HUES6 (cell line): ENCODE data around the gene ZHX3.

Experiments
- H3K27ac ChIP-seq: 2 replicates; pipeline ENCODE4 v1.7.0; 2013; ENCODE audit warnings: low read depth, mild to moderate bottlenecking, low read length, inconsistent platforms
- H3K27me3 ChIP-seq: 2 replicates; pipeline ENCODE4 v1.6.1; 2013; ENCODE audit warnings: low read length; ENCODE audit not compliant: control insufficient read depth, insufficient read depth
- H3K36me3 ChIP-seq: 2 replicates; pipeline ENCODE4 v1.6.1; 2013; ENCODE audit warnings: low read length; ENCODE audit not compliant: control insufficient read depth, insufficient read depth
- H3K4me1 ChIP-seq: 2 replicates; pipeline ENCODE4 v1.6.1; 2013; ENCODE audit warnings: low read length; ENCODE audit not compliant: control insufficient read depth, insufficient read depth
- H3K4me3 ChIP-seq: 2 replicates; pipeline ENCODE4 v1.5.1; 2013; ENCODE audit warnings: low read depth, low read length
- H3K9ac ChIP-seq: one replicate; pipeline ENCODE4 v1.6.1; 2013; ENCODE audit warnings: mild to moderate bottlenecking, low read length
- H3K9me3 ChIP-seq: 2 replicates; pipeline ENCODE4 v1.6.1; 2013; ENCODE audit warnings: low read depth, low read length; ENCODE audit not compliant: control insufficient read depth, insufficient read depth

The ZHX3 gene

DNA sequence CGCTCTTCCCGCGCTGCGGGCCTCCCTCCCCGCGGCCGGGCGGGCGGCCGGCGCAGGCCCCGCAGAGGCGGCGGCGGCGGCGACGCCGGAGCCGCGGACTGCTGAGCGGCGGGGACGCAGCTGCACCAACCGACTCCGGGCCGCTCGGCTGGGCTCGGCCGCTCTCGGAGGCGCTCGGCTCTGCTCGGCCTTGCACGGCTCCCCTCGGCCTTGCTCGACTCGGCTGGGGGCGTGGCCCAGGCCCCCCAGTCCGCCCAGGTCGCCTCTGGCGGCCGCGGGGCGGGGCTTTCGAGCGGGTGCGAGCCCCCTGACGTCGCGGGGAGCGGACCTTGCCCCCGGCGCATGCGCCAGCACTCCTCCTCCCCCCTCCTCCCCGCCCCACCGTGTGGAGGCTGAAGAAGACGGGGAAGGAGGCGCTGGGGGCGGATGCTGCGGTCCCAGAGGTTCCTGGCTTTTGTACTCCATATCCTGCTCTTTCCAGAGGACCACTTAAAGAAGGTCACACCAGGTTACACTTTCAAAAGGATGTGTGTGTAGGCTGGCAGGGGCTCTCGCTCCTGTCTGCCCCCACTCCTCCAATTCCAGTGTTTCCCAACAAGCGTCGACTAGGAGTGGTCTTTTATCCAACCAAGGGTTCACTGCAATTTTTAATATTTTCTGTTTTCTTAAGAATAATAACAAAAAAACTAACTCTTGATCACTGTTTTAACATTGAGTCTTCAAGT, at the start of gene ZHX3:
ZHX3 (minus strand) TSS at position 186 of the 725 bp plus-strand sequence. CDS start 112,815 bp downstream, outside the sequence.
- Histone ChIP-seq H3K27me3 (peaks cover 12% of the 10 kb centered on the region; the same call in 1 of the 2 replicates), H3K27ac (no peak within 1 kb of the TSS), H3K4me1 (peaks cover 10% of the 10 kb centered on the region; the same call in 1 of the 2 replicates), H3K9ac (peak within 1 kb of the TSS; percentile 70), H3K36me3 (no peaks in the 10 kb centered on the region), H3K4me3 (peak within 1 kb of the TSS; percentile 83), H3K9me3 (no peaks in the 10 kb centered on the region)

GRCh38 chr20:41367393-41367695, 49.8 kb upstream of the ZHX3 start:
- H3K27me3 ChIP-seq = peaks cover 58% of the 10 kb centered on the region
- no peak overlapping the region for H3K27ac ChIP-seq
- no peak overlapping the region for H3K9ac ChIP-seq
- peaks cover 11% of the 10 kb centered on the region for H3K4me1 ChIP-seq
- H3K36me3 ChIP-seq = no peaks in the 10 kb centered on the region
- peaks cover 9% of the 10 kb centered on the region for H3K9me3 ChIP-seq
- peak overlapping the region; percentile 74 for H3K4me3 ChIP-seq

GRCh38 chr20:41366546-41367392, 49.2 kb upstream of the ZHX3 start, which contains the start of gene EMILIN3:
Gene EMILIN3 (minus strand): TSS chr20:41366818. CDS start chr20:41366634, 184 bp downstream.
- Histone ChIP-seq H3K27ac (no peak within 1 kb of the TSS), H3K9me3 (peaks cover 6% of the 10 kb centered on the region; the same call in 1 of the 2 replicates), H3K4me1 (peaks cover 11% of the 10 kb centered on the region), H3K36me3 (no peaks in the 10 kb centered on the region), H3K27me3 (peaks cover 58% of the 10 kb centered on the region), H3K4me3 (peak within 1 kb of the TSS; percentile 74), H3K9ac (peak within 1 kb of the TSS; percentile 68)

DNA sequence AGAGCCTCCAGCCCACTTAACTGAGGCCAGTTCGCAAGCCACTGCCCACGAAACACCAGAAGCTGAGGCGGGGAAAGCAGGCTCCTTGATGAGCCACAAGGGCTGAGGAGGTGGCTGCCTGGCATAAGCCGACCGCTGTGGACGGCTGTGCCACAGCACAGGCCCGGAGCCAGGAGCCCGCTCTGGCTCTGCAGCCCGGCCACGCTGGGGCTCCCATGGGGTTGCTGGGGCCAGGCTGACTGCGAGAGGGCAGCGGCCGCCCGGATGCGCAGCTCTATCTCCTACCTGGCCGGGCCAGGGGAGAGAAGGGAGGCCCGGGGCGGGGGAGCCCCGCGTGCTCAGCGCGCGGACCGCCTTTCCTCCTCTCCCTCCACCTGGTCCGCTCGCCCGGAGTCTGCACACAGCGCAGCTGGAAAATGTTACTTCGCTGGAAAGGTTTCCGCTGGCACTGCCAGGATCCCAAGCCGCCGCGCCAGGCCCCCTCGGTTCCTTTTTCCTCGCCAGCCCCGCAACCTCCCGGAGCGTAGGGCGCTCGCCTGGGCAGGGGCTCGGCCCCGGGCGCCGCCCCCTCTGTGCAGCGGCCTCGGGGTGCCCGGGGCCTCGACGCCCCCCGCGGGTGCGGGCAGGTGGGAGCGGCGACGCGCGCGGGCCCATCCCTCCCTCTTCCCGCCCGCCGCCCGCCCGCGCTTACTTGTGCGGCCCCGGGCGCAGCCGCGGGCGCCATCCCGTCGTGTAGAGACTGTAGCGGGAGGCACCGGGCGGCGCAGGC, 48.4 kb upstream of the ZHX3 start:
- Histone ChIP-seq H3K4me1 (peaks cover 11% of the 10 kb centered on the region), H3K27me3 (peaks cover 58% of the 10 kb centered on the region), H3K9ac (peak overlapping the region; percentile 3), H3K36me3 (no peaks in the 10 kb centered on the region), H3K9me3 (peaks cover under 1% of the 10 kb centered on the region; the same call in 1 of the 2 replicates), H3K27ac (no peak overlapping the region), H3K4me3 (peak overlapping the region; percentile 57)

GRCh38 chr20:41364967-41365765, 47.6 kb upstream of the ZHX3 start:
- Histone ChIP-seq H3K9ac (no peak overlapping the region), H3K4me3 (peak overlapping the region; percentile 57), H3K36me3 (no peaks in the 10 kb centered on the region), H3K9me3 (no peaks in the 10 kb centered on the region; the same call in 1 of the 2 replicates), H3K27ac (no peak overlapping the region), H3K27me3 (peaks cover 58% of the 10 kb centered on the region), H3K4me1 (peaks cover 11% of the 10 kb centered on the region)

GRCh38 chr20:41364236-41364855, 46.8 kb upstream of the ZHX3 start:
- Histone ChIP-seq H3K9me3 (no peaks in the 10 kb centered on the region), H3K4me3 (no peak overlapping the region), H3K36me3 (peaks cover 2% of the 10 kb centered on the region; the same call in 1 of the 2 replicates), H3K27me3 (peaks cover 52% of the 10 kb centered on the region), H3K4me1 (peaks cover 11% of the 10 kb centered on the region), H3K9ac (no peak overlapping the region), H3K27ac (no peak overlapping the region)

DNA sequence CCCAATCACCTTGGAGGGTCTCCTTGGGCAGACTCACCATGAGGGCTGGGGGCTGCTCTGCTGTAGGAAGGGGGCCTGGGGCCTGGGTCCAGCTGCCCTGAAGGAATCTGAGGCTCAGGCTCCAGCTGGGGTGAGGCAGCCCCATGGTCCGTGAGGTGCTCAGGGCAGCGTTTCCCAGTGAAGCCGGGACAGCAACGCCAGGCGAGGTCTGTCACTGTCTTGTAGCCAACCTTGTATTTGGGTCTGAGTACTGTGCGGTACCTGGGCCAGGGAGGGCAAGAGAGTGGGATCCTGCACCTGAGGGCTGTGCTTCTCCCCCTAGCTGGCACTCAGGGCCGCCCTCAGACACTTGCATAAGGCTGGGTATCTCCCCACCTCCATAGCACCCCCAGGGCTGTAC, 46.1 kb upstream of the ZHX3 start:
- Histone ChIP-seq H3K9me3 (no peaks in the 10 kb centered on the region), H3K9ac (no peak overlapping the region), H3K4me1 (peaks cover 11% of the 10 kb centered on the region), H3K36me3 (peaks cover 3% of the 10 kb centered on the region; the same call in 1 of the 2 replicates), H3K27me3 (peaks cover 47% of the 10 kb centered on the region), H3K27ac (no peak overlapping the region), H3K4me3 (no peak overlapping the region)

DNA sequence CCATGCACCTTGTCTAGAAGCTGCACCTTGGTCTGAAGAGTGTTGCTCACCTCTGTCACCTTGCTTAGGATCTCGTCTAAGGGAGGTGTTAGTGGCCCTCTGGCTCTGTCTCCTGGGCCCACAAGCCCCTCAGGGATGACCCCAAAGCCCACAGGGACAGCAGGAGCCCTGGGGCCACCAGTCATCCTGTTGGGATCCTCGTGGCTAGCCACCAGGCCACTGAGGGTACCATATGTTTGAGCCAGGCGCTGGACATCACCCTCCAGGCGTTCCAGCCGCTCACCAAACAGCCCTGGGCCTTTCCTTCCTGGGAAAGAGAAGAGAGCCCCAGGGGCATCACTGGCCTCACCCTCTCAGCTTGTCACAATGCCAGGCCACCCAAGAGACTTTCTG, 45.2 kb upstream of the ZHX3 start:
- Histone ChIP-seq H3K27ac (no peak overlapping the region), H3K36me3 (peaks cover 3% of the 10 kb centered on the region; the same call in 1 of the 2 replicates), H3K4me1 (peaks cover 11% of the 10 kb centered on the region), H3K27me3 (peaks cover 41% of the 10 kb centered on the region), H3K4me3 (no peak overlapping the region), H3K9me3 (no peaks in the 10 kb centered on the region), H3K9ac (no peak overlapping the region)

DNA sequence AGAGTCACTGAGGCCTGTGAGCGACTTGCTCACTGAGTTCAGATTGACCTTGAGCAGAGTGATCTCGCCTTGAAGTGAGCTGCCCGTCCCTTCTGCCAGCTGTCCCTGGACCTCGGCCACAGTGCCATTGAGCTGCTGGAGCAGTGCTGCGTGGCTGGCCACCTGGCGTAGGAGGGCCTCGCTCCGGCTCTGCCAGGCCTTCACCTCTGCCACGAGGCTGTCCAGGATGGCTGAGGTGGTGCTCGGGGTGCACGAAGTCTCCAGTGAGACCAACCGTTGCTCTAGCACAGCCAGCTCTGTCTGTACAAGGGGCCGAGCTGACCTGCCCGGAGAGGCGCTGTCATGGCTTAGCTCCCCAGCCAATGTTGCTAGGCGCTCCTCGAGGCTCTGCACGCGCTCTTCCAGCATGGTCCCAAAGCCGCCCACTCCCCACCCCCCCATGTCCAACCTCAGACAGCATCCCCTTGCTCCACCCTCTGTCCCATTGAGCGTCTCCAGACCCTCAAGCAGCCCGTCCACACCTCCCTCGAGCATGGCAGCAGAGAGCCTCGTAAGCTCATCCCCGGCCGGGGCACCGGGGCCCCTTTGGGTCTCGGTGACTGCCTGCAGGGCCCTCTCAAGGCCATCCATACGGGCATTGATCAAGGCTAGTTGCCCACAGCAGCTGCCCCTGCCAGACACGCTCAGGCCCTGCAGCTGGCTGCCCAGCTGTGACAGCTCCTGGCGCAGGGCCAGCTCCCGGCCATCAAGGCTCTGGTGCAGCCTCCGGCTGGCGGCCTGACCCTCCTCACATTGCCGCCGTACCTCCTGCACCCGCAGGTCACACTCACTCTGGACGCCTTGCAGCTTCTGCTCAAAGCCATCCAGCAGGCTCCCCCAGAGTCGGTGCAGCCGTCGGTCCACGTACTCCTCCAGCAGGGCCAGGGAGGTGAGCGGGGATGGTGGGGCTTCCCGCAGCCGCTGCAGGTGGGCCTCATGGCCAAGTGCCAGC, 44.5 kb upstream of the ZHX3 start:
- Histone ChIP-seq H3K9ac (no peak overlapping the region), H3K9me3 (no peaks in the 10 kb centered on the region), H3K27me3 (peaks cover 34% of the 10 kb centered on the region), H3K4me1 (0 out of 2 replicates have a peak, but pooled peaks cover 5% of the 10 kb centered on the region), H3K36me3 (peaks cover 8% of the 10 kb centered on the region), H3K27ac (no peak overlapping the region), H3K4me3 (no peak overlapping the region)
